Stimulated activated CD8-positive, alpha-beta memory T cell treated with anti-CD3 and anti-CD28 coated beads, Interleukin-4, amount 100 ng/mL, for 48 hours (primary cell): ENCODE data around the gene STXBP3.

Source experiments
- DNase-seq: peaks from one replicate; pipeline ENCODE4 v3.0.0-alpha.2; 2020

STXBP3 gene

DNA sequence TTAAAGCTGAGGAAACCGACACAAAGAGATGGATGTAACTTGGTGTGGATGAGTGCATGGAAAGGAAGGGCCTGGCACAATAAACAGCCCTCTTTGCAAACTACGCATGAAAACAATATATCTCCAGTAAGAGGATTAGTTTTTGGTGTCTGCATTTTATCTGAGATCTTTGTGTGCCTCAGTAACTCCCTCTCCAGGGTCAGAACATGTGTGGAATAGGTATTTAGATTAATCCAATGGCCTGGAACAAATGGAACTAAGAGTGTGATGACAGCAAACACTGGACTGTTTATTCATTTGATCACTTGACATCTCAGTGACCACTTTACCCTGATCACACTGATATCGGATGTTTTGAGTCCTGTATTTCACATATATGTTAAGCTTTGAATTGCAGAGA, 65.1 kb downstream of the STXBP3 start:
- no peak for DNase-seq

DNA sequence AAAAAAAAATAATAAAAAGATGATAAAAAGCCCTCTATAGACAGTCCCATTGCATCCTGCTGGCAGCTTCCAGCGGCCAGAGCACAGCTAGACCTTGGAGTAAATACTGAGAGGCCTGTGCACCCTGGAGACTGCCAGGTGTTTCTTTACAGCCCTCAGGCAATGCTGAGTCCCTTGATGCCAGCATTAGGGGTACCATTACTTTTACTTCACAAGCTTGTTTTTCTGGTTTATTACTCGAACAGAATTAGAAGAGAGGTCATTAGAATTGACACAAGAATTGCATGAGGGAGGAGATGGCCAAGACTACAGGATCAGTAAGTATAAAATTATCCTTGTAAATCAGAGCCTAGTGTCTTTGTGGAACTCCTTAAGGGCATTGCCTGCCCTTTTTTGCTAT, 66.9 kb downstream of the STXBP3 start:
- no peak for DNase-seq

- DNase-seq: no peak
Measured at GRCh38 chr1:108814343-108815125, 68.1 kb downstream of the STXBP3 start.

GRCh38 chr1:108815566-108815965, 69.1 kb downstream of the STXBP3 start:
- DNase-seq: no peak

DNA sequence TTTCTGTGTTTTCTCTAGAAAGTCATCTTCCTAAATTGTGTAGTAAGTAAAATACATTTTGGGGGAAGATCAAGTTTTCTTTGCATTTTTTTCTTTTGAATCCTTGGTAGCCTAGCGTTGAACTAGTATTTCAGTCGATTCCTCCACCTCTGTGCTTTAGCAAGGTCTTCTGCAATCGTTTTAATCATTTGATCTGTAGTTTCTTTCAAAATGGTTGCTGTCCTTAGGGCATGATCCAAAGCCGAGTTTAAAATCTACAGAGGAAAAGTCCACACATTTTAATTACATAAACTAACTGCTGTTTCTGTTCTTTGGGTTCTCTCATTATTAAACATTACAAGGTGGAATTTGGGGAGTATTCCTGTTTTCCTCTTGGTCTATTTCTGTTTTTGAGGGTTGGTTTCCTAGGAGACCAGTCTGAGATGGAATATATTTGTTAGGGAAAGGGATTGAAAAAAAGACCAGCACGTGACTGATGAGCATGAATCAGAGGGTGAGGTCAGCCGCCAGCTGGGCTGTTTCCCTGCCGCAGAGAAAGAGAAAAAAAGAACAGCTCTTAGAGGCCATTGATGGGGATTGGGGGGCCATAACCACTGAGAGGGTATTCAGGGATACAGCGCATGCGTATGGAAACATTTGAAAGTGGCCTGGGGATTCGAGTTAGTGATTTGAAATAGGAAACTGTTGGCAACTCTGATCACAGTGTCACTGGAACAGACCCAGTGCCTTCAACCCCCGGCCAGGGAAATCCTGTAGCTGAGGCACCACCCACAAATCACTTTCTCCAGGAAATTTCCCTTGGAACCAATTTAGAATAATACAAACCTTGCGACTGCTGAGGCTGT, 69.8 kb downstream of the STXBP3 start:
- no peak for DNase-seq

- no peak for DNase-seq
Measured at GRCh38 chr1:108817016-108817415, 70.5 kb downstream of the STXBP3 start.

GRCh38 chr1:108817811-108818210, 71.3 kb downstream of the STXBP3 start:
- no peak for DNase-seq

GRCh38 chr1:108819878-108820277, 73.4 kb downstream of the STXBP3 start:
- no peak for DNase-seq

DNA sequence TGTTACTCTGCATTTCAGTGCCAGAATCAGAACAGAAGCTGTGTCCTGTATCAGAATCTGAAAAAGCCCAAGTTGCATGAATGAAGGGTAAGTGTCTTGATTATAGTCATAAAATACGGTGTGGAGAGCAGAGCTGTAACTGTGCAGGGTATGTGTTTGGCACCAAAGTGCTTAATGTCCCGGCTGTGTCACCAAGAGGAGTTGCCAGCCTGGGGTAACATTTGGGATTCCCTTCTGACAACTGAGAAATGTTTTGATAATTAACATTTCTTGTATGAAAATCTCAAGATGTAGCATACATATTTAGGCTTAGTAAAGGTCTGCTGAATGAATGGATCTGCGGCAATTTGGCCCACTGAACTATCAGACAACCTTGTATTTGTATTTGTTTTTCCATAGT, 77.2 kb downstream of the STXBP3 start:
- no peak for DNase-seq

DNA sequence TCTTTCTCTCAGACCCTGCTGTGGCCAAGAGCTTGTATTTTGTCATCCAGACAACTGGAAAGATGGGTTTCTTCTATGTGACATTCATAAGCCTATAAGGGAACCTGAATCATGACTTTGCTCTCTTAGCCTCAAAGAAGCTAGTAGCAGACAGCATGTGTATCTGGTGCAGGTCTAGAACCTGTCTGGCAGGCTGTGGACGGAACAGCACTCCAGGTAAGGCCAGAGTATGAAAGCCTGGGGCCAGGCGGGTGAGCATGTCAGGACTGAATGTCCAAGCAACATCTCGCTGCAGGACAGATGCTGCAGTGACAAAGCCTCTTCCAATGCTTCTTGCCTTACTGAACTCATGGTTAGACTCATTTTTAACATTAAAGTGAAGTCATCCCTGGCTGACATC, 77.6 kb downstream of the STXBP3 start:
- DNase-seq: no peak

DNA sequence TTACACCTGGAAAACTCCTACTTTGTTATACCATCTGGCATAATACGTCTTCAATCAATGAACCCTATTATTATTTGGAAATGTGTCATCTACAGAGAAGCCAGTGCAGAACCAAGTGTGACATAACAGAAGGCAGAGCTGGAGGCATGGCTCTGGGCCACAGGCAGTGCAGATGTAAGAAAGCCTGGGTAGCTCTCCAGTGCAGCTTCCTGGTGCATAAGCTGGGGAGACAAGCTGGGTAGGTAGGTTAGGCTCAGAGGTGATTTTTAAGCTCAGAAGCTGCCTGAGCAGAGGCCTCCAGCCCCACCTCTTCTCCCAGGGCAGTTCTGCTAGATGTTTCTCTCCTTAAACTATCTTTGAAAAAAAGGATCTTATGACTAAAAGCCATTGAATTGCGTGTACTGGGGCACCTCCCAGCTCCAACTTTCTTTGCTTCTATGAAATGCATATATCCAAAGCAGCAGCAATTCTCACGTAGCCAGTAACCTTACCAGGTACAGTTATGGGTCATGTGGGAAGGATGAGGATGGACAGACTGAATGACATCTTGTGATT, 79.7 kb downstream of the STXBP3 start:
- DNase-seq: no peak

DNA sequence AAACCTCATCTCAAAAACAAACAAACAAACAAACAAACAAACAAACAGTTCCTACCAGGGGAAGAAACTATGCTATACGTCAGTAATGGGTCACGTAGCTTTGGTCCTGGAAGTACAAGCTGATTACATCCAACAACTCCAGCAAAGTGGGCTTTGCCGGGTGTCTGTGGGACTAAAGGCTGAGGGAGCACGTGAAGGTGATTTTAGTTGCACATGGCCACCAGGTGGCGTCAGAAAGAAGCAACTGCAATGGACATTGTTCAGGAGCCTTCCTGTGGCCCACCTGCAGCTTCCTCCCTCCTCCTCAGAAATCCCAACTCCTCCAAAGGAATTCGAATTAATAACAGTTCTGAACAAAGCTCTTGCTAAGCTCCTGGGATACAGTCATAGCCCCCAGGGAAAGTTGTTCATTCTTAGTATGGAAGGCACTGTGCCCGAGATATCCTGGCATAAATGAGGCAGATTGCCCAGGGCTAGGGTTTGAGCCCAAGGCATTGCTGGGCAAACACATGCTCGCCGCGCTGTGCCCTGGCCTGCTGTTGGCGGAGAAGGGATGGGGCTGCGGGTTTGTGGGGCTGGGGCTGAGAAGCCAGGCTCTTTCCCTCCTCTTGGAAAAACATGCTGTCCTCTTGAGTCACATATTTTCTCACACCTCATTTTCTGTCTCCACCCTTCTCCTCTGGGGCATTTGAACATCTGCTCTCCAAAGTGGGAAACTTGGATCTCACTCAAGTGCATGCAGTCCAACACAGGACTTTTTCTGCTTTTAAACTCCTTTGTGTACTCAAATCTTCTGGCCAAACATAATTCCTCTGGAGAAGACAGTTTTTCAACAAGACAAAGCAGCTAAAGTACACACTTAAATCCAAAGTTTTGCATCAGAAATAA, 81.8 kb downstream of the STXBP3 start:
- DNase-seq: peak; percentile 68

GRCh38 chr1:108829498-108829916, 83.0 kb downstream of the STXBP3 start:
- no peak for DNase-seq

DNA sequence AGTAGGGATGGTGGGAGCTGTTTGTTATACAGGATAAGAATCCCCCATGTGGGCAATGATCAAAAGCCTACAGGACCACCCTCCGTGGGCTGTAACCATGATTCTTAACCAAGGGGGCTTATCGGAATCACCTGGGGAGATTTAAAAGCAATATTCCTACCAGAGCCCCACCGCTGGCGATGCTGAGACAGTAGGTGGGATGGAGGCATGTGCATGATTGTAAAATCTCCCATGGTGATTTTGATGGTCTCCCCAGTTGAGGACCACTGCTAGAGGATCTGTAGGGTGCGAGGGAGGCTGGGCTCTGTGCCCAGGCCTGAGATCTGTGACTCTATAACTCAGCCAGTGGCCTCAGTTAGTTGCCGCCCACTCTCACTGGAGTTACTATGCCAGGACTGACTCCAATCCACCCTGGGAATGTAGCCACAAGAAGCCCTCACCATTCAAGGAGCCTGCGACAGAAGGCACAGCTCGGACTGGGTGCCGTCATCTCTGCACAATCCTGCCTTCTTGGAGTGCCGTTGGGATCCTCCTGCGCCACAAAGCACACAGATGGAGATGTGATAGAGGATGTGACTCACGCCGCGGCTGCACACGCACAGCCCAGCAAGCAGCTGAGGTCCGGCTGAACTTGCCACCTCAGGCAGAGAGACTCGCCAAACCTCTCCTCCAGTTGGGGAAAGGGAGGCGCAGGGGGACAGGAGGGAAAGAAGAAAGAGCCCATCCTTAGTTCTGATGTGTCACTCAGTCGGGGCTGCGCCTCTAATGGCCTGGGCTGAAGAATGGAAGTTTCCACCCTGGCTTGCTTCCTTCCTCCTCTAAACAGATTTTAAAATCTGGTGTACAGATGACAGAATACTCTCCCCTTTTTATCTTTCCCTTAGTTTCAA, 83.9 kb downstream of the STXBP3 start:
- no peak for DNase-seq

- DNase-seq: no peak
Measured at GRCh38 chr1:108831225-108831624, 84.8 kb downstream of the STXBP3 start.

DNA sequence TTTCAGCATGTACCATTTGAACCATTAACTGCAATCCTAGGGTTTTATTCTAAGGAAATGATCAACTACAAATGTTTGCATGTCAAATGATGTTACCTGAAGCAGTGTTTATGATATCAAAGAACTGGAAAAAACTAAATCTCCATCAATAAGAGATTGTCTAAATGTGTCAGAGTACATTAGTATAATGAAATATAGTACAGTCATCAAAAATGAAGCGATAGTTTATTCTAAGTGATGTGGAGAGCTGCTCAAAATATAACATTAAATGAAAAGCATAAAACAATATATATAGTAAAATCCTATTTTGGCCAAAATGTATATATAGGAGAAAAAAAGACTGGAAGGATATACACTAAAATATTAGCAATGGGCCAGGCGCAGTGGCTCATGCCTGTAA, 86.5 kb downstream of the STXBP3 start:
- no peak for DNase-seq

- DNase-seq: no peak
Measured at GRCh38 chr1:108841703-108842102, 95.2 kb downstream of the STXBP3 start.

DNA sequence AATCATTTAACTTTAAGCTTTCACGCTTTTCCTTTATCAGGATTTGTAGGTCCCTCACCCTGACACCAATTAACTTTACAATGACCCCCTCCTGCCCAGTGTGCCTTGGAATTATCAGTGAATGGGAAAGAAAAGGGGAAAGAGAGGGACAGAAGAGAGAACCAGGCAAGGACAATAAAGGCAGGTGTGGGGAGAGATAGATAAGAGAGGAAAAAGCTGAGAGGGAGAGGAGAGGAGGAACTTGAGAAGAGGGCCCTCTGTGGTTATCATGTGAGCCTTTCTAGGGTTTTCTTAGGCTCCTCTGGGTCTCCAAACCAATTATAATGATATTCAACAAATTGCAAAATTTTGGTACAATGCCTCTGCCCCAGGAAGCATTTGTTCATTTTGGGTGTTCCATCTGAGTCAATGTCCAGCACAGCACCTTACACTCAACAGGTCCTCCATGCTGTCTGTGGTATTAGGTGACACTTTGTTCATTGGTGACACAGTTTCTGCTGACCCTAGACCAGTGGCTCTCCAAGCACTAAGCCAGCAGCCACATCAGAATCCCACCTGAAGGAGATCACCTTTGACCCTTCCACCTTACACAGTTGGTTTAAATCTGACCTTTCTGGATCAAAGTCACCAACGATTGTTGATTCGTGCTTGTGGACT, 96.2 kb downstream of the STXBP3 start:
- no peak for DNase-seq

GRCh38 chr1:108843390-108844137, 97.1 kb downstream of the STXBP3 start:
- DNase-seq: no peak

DNA sequence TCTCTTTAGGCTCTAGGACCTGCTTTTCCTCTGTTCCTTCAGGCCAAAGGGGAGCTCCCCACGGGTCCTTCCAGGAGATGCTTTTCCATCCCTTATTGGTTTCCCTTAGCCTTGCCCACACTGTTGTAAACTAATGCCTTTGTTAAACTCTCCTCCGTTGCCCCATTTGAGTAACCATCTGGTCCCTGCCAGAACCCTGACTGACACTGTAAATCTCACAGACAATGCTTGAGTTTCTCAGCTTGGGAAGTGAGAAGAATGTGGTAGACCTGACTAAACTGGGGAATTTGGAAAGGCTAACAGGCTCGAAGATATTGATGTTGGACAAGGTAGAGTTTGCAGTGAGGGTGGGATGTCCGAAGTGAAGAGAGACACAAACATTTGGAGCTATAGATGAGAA, 99.0 kb downstream of the STXBP3 start:
- DNase-seq: no peak

DNA sequence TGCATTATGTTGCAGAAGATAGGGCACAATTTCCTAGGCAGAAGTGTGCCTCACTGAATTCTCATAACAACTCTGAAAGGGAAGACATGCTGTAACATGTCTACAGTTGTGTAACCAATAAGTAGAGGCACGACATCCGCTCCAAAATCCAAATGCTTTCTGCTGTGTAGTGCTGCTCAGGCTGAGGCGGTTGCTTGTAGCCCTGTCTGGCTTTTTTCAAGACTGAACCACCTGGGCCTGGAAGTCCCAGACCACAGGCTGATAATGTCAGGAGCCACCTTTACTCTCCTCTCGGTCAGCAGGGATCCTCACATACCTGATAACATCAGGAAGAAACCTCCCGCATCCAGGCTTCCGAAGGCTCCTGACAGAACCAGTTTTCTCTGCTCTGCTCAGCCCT, 99.5 kb downstream of the STXBP3 start:
- no peak for DNase-seq
